Calu3 (cell line): Measurements from ENCODE around the gene DHDH. TPM values are rescaled to one million over a fixed set of nuclear protein-coding genes. Genes with fewer than 3 reads are reported as not detected.

Source experiments
- BruUV-seq: library from RNA; stranded (reverse); fragments of 400-500 nt; replicated peaks from 2 replicates; lab custom pipeline; 2021; lab: Mats Ljungman, UMichigan
- CTCF ChIA-PET: fragments of 300-600 bp; sonication (Branson Sonifier 250); formaldehyde crosslinking; loops from one replicate; lab custom pipeline; 2022; ENCODE audit warnings: antibody characterized with exemption; lab: Charles Lee
- DNase-seq: peaks from one replicate; pipeline ENCODE4 v3.0.0; 2022
- H3K27ac Mint-ChIP-seq: one replicate; pipeline ENCODE4 v1.8.0; 2022; ENCODE audit warnings: mixed read lengths; ENCODE audit not compliant: unreplicated experiment
- H3K27me3 Mint-ChIP-seq: one replicate; pipeline ENCODE4 v1.8.0; 2022; ENCODE audit warnings: mixed read lengths; ENCODE audit not compliant: unreplicated experiment
- H3K36me3 Mint-ChIP-seq: one replicate; pipeline ENCODE4 v1.8.0; 2022; ENCODE audit warnings: mild to moderate bottlenecking, moderate library complexity, mixed read lengths; ENCODE audit not compliant: insufficient read depth, unreplicated experiment
- H3K4me1 Mint-ChIP-seq: one replicate; pipeline ENCODE4 v1.8.0; 2022; ENCODE audit warnings: mild to moderate bottlenecking, low read depth, mixed read lengths; ENCODE audit not compliant: unreplicated experiment
- H3K4me3 Mint-ChIP-seq: one replicate; pipeline ENCODE4 v1.8.0; 2022; ENCODE audit warnings: mild to moderate bottlenecking, low read depth, moderate library complexity, mixed read lengths; ENCODE audit not compliant: unreplicated experiment
- H3K9me3 Mint-ChIP-seq: one replicate; pipeline ENCODE4 v1.8.0; 2022; ENCODE audit warnings: low read depth, mixed read lengths; ENCODE audit not compliant: unreplicated experiment
- CTCF ChIP-seq: fragments of 200-600 bp; IDR thresholded peaks from one replicate; pipeline ENCODE4 v1.8.0; 2022; ENCODE audit warnings: antibody characterized with exemption; ENCODE audit not compliant: unreplicated experiment
- intact Hi-C: fragments of 100-400 bp; cut with micrococcal nuclease; formaldehyde crosslinking; loops from one replicate; pipeline ENCODE4 v1.10.0; 2022; ENCODE audit not compliant: unreplicated experiment
- total RNA-seq: library from RNA; stranded (reverse); gene quantifications from 2 replicates; pipeline ENCODE4 v1.2.3, GENCODE V29; 2022

Gene DHDH
- total RNA-seq, 1 experiment from 2014 or later: 2.1 TPM

GRCh38 chr19:48968179-48968661, 34.7 kb downstream of the DHDH start:
- no peak for TF ChIP-seq CTCF
- Mint-ChIP-seq H3K4me1 (peaks cover 25% of the 10 kb centered on the region), H3K4me3 (peak overlapping the region; percentile 98), H3K27ac (peak overlapping the region; percentile 99), H3K9me3 (no peaks in the 10 kb centered on the region), H3K27me3 (no peaks in the 10 kb centered on the region), H3K36me3 (peaks cover 75% of the 10 kb centered on the region)
- no peak for DNase-seq
- intact Hi-C loops: loop anchor here (5.0 kb wide), 1 partner anchor 331 kb away; the partner anchor contains the start of gene DBP
- CTCF ChIA-PET: no interaction called here
- TSS peak; percentile 10 for BruUV-seq

- peaks cover 19% of the 10 kb centered on the region for H3K4me1 Mint-ChIP-seq
- peaks cover 72% of the 10 kb centered on the region for H3K36me3 Mint-ChIP-seq
- BruUV-seq: no TSS peak
- CTCF ChIA-PET: no interaction called here
- no peaks in the 10 kb centered on the region for H3K27me3 Mint-ChIP-seq
- intact Hi-C loops: loop anchor here (5.0 kb wide), 1 partner anchor 332 kb away; the partner anchor contains the start of gene DBP
- H3K9me3 Mint-ChIP-seq: no peaks in the 10 kb centered on the region
- no peak overlapping the region for H3K4me3 Mint-ChIP-seq
- no peak overlapping the region for H3K27ac Mint-ChIP-seq
- no peak for TF ChIP-seq CTCF
- DNase-seq: no peak
Observed at GRCh38 chr19:48968813-48969218, 35.3 kb downstream of the DHDH start.

GRCh38 chr19:48969276-48970138, 36.0 kb downstream of the DHDH start:
- CTCF ChIA-PET: interaction anchor here (1.1 to 2.3 kb wide), 4 partner anchors 24 to 174 kb away, joined by 3 to 17 read pairs (median 13); partner anchors contain the start of genes GYS1, HSD17B14 and RUVBL2
- peaks cover 72% of the 10 kb centered on the region for H3K36me3 Mint-ChIP-seq
- H3K27me3 Mint-ChIP-seq: no peaks in the 10 kb centered on the region
- peaks cover 12% of the 10 kb centered on the region for H3K4me1 Mint-ChIP-seq
- H3K4me3 Mint-ChIP-seq: no peak overlapping the region
- no peak for DNase-seq
- no TSS peak for BruUV-seq
- intact Hi-C loops: loop anchor here (2.0 to 5.0 kb wide), 2 partner anchors 175 to 332 kb away; partner anchors contain the start of gene DBP
- no peaks in the 10 kb centered on the region for H3K9me3 Mint-ChIP-seq
- no peak overlapping the region for H3K27ac Mint-ChIP-seq
- TF ChIP-seq CTCF: no peak

- CTCF ChIA-PET: interaction anchor here (0.6 to 2.3 kb wide), 21 partner anchors 8 to 279 kb away, joined by 3 to 17 read pairs (median 4); partner anchors contain the start of genes BAX, DHDH, GYS1 and HSD17B14
- no TSS peak for BruUV-seq
- no peak for DNase-seq
- H3K9me3 Mint-ChIP-seq: no peaks in the 10 kb centered on the region
- no peaks in the 10 kb centered on the region for H3K27me3 Mint-ChIP-seq
- H3K4me1 Mint-ChIP-seq: peaks cover 4% of the 10 kb centered on the region
- no peak for TF ChIP-seq CTCF
- H3K27ac Mint-ChIP-seq: no peak overlapping the region
- no peak overlapping the region for H3K4me3 Mint-ChIP-seq
- intact Hi-C loops: loop anchor here (2.0 kb wide), 1 partner anchor 175 kb away; no protein-coding TSS in a partner anchor
- peaks cover 69% of the 10 kb centered on the region for H3K36me3 Mint-ChIP-seq
Observed at GRCh38 chr19:48970139-48970766, 36.8 kb downstream of the DHDH start.
